ENCODE results near the gene CCZ1.
"Not testable (repeated sequence)": the region's sequence is repeated elsewhere in the genome, so short reads cannot be mapped to it uniquely, and the experiment has no call there.

The CCZ1 gene

DNA sequence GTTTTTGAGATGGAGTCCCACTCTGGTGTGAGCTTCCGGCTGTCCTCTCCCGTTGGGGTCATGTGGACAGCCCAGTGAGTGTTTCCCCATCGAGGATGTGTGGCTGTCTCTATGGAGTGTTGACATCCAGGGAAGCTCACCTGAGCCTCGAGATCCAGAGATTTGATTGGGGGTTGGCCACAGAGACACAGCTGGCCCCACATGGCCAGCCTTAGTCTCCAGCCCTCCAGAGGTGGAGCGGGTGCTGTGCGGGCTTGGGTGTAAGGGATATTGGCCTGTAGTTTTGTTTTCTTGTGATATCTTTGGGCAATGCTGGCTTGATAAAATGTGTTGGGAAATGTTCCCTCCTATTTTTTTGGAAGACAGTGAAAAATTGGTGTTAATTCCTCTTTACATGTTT lies 18.0 kb downstream of the CCZ1 start:
- not testable (repeated sequence) for DNase-seq

DNA sequence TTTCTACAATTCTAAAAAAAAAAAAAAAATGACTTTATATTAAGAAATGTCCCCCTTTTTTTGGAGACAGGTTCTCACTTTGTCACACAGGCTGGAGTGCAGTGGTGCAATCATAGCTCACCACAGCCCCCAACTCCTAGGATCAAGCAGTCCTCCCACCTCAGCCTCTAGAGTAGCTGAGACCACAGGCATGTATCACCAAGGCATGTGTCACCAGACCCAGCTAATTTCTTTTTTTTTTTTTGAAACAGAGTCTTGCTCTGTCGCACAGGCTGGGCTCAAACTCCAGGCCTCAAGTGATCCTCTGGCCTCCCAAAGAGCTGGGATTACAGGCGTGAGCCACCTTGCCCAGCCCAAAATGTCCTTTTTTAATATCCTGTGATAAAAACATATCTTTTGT lies 25.6 kb downstream of the CCZ1 start:
- DNase-seq, result not testable (repeated sequence)

DNA sequence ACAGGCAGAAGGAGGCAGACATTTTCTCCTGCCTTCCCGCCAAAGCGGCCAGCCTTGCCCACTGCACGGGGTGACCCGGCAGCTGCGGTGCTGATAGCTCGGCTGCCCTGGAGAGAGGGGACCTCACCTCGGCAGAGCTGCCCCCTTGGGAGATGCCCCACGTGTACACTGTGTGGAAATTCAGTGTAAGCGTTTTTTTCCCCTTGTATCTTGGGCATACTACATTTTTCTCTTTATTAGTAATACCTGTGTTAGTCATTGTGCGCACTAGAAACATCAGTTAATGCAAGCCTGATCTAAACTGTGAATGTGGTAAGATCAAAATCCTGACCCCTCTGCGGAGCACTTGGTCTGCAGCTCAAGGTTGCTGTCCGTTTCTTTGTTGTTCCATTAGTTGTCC lies 26.1 kb downstream of the CCZ1 start:
- not testable (repeated sequence) for DNase-seq

DNA sequence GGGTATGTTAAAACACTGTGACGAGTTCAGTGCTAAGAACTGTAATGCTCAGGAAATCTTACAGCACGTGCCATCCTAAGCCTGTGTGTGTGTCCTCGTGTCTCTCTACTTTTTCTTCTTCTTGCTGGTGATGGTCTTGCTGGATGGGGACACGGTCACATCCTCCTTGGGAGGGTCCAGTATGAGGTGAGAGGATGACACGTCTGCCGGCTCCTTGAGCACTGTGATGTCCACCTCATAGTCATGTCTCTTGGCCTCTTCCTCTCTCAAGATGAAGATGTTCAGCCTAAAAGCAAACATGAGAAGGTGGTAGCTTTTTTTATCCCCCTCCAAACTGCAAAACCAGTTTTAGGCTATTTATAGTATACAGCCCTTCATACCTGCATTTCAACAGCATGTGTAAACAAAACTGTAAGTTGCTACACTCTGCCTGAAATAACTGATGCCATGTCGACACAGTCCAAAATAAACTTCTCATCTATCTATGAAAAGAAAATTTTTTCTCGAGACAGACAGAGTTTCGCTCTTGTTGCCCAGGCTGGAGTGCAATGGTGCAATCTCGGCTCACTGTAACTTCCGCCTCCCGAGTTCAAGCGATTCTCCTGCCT lies 27.8 kb downstream of the CCZ1 start:
- not testable (repeated sequence) for DNase-seq

DNA sequence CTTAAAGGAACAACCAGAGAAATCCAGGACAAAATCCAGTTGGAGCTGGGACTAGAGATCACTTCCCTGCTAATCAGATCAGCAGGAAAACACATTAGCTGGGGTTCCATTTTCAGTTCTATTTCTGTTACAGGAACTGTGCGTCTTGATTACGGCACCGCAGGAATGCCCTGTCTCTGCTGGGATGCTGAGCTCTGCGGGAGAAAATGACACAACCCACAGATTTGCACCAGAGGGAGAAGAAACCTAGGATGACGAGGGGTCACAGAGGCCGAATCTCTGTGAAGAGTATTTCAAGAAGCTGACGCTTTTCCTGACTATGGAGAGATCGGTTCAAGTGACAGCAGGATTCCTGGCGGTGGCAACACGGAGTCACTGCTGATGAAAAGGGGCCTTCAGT lies 31.8 kb downstream of the CCZ1 start:
- DNase-seq, result not testable (repeated sequence)

DNA sequence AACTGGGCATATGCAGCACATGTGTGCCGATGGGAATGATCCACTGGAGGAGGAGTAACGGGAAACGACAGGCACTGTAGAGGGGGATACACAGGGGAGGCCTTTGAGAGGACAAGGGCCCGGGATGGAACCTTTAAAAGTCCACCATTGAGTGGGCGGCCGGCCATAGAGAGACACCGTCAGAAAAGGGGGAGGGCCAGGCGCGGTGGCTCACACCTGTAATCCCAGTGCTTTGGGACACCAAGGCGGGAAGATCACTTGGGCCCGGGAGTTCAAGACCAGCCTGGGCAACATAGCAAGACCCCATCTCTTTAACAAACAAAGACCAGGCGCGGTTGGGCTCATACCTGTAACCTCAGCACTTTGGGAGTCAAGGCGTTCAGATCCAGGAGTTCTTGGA lies 32.7 kb downstream of the CCZ1 start:
- DNase-seq, result not testable (repeated sequence)

DNA sequence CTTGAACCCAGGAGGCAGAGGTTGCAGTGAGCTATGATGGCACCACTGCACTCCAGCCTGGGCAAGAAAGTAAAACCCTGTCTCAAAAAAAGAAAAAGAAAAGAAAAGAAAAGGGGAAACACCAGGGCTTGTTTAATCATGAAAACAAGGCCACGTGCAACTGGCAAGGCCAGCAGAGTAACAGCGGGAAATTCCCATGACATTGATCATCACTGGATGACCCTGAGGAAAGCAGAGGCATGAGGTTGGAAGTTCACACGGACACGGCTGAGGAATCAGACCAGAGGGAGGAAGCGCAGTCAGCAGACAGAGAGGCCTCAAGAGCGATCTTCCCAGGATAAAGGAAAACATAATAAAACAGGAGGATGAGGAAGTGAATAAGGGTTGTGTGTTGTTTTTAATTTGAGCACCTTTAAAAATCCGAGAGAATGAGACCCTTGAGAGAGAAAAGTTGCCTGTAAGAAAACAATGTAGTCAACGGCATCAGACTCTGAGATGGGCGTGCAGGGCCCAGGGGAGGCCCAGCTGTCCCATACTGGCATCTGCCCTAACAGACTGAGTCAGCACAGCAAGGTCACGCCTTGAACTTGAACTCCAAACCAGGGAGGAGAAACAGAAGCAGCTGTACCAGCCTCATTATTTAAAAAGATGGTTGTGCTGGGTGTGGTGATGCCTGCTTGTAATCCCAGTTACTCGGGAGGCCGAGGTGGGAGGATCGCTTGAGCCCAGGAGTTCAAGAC lies 33.5 kb downstream of the CCZ1 start:
- DNase-seq, result not testable (repeated sequence)

DNA sequence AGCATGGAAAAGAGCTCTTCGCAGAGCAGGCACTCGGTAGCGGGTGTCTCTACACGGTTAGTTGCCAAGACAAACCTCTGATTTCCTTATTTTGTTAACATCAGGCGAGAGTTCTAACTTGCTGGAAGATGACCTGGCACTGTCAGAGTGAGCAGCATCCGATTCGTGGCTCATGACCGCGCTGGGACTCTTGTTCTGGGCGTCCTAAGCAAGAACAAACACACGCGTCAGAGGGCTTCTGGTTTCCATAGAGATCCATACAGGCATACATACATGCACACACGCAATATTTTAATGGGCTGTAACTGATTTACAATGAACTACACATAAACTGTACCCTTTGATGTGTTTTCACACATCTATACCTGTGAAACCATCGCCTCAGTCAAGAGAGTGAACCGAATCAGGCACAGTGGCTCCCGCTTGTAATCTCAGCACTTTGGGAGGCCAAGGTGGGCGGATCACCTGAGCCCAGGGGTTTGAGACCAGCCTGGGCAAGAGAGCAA lies 36.5 kb downstream of the CCZ1 start:
- not testable (repeated sequence) for DNase-seq

DNA sequence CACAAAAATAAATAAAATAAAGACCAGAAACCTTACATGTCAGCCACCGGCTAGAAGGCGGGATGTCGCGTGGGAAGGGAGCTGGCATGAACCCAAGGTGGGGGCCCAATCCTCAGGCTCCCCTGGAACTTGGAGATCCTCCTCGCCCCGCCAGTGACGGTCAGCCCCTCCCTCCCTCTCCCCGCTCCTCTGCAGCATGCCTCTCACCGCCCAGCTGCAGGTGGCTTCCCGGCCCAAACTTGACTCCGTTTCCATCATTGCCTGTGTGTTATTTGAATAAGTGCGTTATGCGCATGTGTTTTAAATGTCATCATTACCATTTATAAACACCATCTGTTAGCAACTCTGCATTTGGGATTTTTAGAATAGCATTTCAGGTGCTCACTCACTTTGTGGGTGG lies 64.7 kb downstream of the CCZ1 start:
- not testable (repeated sequence) for DNase-seq

DNA sequence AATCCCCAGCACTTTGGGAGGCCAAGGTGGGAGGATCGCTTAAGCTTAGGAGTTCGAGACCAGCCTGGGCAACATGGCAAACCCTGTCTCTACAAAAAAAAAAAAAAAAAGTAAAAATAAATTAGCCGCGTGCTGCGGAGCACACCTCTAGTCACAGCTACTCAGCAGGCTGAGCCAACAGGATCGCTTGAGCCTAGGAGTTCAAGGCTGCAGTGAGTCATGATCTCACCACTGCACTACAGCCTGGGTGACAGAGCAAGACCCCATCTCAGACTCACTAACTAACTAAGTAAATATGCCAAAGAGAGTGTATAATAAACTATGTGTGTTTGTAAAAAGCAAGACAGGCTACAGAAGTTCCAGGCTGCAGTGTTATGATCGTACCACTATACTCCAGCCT lies 65.3 kb downstream of the CCZ1 start:
- not testable (repeated sequence) for DNase-seq

DNA sequence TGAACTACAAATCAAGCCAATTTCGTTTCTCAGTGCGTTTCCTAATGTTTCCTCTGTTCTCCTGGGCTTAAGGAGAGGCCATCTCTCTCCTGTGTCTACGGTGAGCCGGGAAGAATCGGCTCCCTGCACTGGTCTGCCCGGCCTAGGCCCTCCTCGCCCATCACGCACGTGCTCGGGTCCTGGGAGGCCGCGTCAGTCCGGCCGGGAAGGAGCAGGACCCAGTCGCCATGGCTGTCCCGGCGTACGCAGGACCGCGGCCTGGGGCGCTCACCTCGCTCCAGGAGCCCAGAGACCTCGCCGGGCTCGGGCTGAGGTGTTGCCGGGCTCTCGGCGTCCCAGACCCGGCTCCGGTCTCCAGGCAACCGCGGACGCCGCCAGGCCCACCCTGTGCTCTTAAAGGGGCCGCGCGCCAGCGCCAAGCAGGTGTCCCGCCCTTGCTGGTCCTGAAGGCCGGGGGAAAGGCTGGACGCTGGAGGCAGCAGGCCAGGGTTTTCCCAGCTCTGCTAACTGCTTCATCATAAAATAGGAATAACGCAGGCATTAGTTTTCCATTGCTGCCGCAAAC lies 71.9 kb downstream of the CCZ1 start, which contains the start of gene RSPH10B:
Gene RSPH10B, minus strand, starts transcription at position 343 of the 565 bp plus-strand sequence. CDS start 3,573 bp downstream, outside the sequence.
- not testable (repeated sequence) for DNase-seq

DNA sequence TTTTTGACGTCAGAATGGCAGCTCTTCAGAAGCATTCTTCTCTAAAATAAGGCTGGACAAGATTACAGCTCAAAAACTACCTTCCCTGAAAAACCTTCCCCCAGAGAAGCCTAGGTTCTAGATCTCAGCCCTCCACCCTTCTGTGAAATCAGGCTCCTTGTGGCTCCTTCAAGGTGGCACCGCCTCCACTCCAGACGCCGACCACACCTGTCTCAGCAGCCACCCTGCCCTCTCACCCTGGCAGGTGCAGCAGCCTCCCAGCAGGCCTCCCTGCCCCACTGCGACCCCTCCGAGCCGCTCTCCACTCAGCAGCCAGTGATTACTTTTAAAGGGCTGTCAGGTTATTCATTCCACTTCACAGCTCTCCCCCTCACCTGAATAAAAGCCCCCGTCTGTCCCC lies 75.0 kb downstream of the CCZ1 start:
- not testable (repeated sequence) for DNase-seq

Data from SW 1271 (cell line).